Activated CD4-positive, alpha-beta T cell treated with anti-CD3 and anti-CD28 coated beads, Interleukin-2, amount 50 U/mL, for 16 hours (primary cell): ENCODE measurements around the gene MTMR3.
"Not testable (repeated sequence)": the region's sequence is repeated elsewhere in the genome, so short reads cannot be mapped to it uniquely, and the experiment has no call there.

ENCODE experiments used
- DNase-seq: peaks from one replicate; pipeline ENCODE4 v3.0.0-alpha.2; 2020

The MTMR3 gene

GRCh38 chr22:30061094-30061493 lies 178.1 kb downstream of the MTMR3 start:
- not testable (repeated sequence) for DNase-seq

- DNase-seq = no peak
These were observed 179.3 kb downstream of the MTMR3 start for GRCh38 chr22:30062259-30062658.

GRCh38 chr22:30062950-30063349 lies 180.0 kb downstream of the MTMR3 start:
- no peak for DNase-seq

- no peak for DNase-seq
These were observed 181.2 kb downstream of the MTMR3 start for GRCh38 chr22:30064172-30064571.

GRCh38 chr22:30073743-30074142 lies 190.8 kb downstream of the MTMR3 start:
- no peak for DNase-seq

- no peak for DNase-seq
These were observed 191.2 kb downstream of the MTMR3 start for GRCh38 chr22:30074147-30074546.

GRCh38 chr22:30074994-30075393 lies 192.0 kb downstream of the MTMR3 start:
- DNase-seq = no peak

- DNase-seq = no peak
These were observed 194.4 kb downstream of the MTMR3 start for GRCh38 chr22:30077279-30077880.

- peak; percentile 58 for DNase-seq
These were observed 195.6 kb downstream of the MTMR3 start for GRCh38 chr22:30078320-30079311.

GRCh38 chr22:30079952-30080533 lies 197.1 kb downstream of the MTMR3 start, which contains the start of gene HORMAD2:
TSS of gene HORMAD2 (plus strand) at chr22:30080464. CDS start at chr22:30093953, 13,489 bp downstream.
- DNase-seq = no peak
